GM19043 (cell line): ENCODE measurements around the gene NTS.

ENCODE experiments used
- ATAC-seq: cut with Tn5 transposase; IDR thresholded peaks from one replicate; pipeline ENCODE4 v1.9.1; 2021; ENCODE audit warnings: low read depth; ENCODE audit not compliant: unreplicated experiment

Gene NTS

GRCh38 chr12:85874031-85874461, at the start of gene NTS:
Gene NTS (plus strand): TSS chr12:85874295. CDS start chr12:85874404, 109 bp downstream.
- peak; percentile 86 for ATAC-seq

DNA sequence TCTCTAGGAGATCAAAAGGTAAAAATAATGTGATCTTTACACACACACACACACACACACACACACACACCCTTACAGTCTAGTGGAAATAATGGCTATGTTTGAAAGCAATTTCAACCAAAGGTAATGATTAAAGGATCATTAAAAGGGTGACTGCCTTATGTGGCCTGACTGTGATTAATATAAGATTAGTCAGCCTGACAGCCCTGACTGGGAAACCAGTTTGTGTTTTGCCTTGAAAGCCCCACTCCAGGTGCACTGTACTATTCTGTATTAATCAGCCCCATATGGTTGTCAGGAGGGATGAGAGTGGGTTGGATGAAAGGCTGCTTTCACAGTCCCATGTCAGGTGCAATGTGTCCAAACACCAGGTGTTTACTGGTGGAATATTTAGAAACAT, 48.3 kb upstream of the NTS start:
- ATAC-seq: no peak

DNA sequence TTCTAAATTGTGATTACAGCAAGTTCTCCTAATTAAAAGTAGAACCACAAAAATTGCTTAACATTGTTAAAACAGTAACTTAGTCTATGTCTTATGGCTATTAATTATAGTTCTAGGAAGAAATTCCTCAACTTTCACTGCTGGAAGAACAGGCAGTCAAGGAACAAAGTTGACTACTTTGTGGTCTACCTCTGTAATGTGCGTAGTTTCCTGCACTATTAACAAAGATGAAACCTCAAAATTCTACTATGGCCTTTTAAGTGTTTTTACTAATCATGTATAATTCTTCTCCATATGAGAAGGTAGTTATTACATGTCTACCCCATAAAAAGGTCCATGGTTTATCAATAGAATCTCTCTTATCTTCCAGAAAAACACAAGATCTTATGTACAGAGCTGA, 45.5 kb upstream of the NTS start:
- no peak for ATAC-seq

DNA sequence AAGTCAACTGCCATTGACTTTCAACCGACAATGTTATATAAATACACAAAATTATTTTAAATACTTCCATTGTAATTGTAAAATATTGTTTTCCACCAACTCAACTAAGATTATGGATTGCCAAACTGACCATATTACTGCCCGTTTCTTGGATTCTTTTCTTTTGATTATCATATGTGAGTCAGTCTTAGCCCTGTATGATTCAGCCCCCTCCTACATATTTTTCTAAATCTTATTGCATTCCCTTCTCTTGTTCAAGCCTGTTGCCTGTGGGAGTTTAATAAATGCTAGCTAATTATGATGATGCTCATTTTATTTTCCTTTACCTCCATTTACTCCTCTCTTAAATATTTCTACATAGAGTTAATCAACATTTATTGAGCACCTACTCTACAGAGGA, 44.7 kb upstream of the NTS start:
- no peak for ATAC-seq

DNA sequence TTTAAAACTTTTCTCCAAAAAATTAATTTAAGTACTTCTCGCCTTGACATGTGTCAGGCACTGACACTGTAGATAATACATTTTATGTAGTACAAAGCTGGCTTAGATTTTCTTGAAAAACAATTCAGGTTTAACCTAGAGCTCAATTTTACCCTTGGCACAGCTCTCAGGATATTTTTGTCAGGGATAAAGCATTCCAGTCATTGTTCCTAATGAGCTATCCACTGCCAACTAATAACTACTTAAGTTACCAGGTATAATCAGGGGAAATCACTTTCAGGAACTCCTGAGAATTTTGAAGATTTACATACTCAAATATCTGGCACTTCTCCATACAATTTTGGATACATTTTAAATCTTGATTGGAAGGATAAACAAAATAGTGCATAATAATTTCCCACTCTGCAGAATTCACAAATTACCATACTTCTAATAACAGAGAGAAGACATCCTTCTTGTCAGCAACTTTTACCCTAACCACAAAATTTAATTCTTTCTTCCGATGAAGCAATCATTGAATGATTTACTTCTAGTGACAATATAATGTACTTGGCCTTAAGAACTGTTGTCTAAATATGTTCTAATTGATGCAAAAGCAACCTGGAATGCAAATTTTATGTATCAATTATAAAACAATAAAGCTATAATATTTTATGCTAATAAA, 42.6 kb upstream of the NTS start:
- no peak for ATAC-seq

GRCh38 chr12:85833579-85833978, 40.5 kb upstream of the NTS start:
- ATAC-seq: no peak

DNA sequence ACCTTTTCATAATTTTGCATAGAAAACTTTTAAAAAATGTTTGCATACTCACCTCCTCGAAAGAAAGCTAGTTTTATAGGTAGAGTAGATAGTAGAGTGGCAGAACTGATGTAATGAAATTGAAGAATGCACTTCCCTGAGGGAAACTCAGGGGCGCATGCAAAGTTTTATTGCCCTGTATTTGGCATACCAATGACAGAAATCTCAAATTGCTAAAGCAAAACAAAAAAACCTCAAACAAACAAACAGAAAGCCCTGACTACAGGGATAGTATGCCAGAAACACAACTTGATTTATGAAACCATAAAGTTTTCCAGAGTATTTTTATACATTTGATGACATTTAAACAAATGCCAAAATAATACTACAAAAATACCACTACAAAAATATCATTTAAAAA, 39.7 kb upstream of the NTS start:
- ATAC-seq: no peak

- no peak for ATAC-seq
Observed at GRCh38 chr12:85835426-85836196, 38.5 kb upstream of the NTS start.

- no peak for ATAC-seq
Observed at GRCh38 chr12:85836197-85837090, 37.7 kb upstream of the NTS start, which contains the start of gene RASSF9. Gene RASSF9 (minus strand): TSS chr12:85836409. CDS start chr12:85836201, 208 bp downstream.

GRCh38 chr12:85843606-85844310, 30.3 kb upstream of the NTS start:
- no peak for ATAC-seq

DNA sequence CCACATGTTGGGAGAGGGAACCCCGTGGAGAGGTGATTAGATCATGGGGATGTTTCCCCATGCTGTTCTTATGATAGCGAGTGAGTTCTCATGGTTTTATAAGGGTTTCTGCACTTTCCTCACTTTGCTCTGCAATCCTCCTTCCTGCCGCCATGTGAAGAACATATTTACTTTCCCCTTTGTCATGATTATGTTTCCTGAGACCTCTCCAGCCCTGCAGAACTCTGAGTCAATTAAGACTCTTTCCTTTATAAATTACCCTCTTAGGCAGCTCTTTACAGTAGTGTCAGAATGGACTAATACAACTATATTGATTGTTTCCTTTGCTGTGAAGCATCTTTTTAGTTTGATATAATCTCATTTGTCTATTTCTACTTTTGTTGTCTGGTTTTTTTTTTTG, 24.8 kb upstream of the NTS start:
- ATAC-seq: no peak

- ATAC-seq: no peak
Observed at GRCh38 chr12:85855305-85855704, 18.8 kb upstream of the NTS start.

GRCh38 chr12:85856966-85857365, 17.1 kb upstream of the NTS start:
- ATAC-seq: no peak

GRCh38 chr12:85865890-85866289, 8.2 kb upstream of the NTS start:
- ATAC-seq: no peak

DNA sequence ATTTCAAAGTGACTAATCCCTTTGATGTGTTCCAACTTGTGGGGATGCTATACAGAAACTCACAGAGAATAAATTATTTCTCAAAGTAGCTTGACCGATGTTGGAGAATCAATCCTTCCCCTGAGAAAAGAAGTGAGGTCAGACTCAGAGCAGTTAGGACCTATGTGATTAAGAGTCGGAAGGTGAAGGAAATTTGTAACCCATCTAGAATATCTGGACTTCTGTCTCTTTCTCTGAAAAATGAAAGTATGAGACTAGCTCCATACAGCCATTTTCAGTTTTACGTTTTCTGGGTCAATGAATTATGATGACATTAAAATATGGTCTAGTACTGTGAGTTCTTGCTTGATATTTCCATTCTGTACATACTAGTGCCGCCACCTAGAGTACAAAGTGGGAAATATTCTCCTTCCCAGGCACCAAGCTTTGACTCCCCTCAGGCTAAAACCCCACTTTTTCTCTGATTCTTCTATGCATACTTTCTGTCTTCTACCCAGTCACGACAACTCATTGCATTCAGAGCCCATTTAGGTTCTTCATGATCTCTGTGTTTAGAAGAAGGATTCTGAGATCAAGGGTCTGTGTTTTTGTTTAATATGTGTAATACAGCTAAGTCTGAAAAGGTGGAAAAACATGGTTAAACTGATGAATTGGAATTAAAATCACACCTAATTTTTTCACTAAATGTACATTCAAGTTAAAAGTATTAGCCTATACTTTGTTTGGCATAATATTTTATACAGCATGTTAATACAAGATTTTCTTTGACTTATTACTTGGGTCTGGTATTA, 6.9 kb upstream of the NTS start:
- peak; percentile 95 for ATAC-seq

- ATAC-seq: peak; percentile 74
Observed at GRCh38 chr12:85872497-85873091, 1.5 kb upstream of the NTS start.

GRCh38 chr12:85877459-85877858, 3.4 kb downstream of the NTS start:
- ATAC-seq: no peak

DNA sequence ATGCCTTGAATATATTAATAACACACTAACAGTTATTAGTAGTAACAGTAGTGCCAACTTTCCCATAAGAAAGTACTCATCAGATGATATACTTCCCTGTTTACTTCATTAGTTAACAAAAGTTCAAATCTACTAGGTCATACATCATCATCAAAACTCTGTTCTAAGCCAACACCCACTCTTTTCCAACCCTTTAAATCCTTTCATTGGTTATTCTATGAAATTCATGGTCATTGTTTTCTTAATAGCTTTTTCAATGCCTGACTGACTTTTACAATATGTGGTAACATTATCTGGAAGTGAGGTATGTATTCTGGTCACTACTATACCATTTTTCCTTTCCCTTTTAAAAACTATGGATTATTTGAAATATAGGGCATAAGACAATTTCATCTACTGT, 9.7 kb downstream of the NTS start:
- ATAC-seq: no peak

GRCh38 chr12:85894653-85895052, 20.6 kb downstream of the NTS start:
- no peak for ATAC-seq
